Activated naive CD8-positive, alpha-beta T cell treated with anti-CD3 and anti-CD28 coated beads for 36 hours (primary cell): Measurements from ENCODE around the gene SDHB. TPM values are rescaled to one million over a fixed set of nuclear protein-coding genes. Genes with fewer than 3 reads are reported as not detected.
A peak's percentile ranks its signal among the peaks of the same experiment; 100 is the strongest.

Experiments
- DNase-seq: peaks from one replicate; pipeline ENCODE4 v3.0.0; 2021
- H3K27ac Mint-ChIP-seq: one replicate; pipeline ENCODE4 v1.8.0; 2022; ENCODE audit warnings: mild to moderate bottlenecking, moderate library complexity, mixed read lengths
- H3K27me3 Mint-ChIP-seq: one replicate; pipeline ENCODE4 v1.8.0; 2022; ENCODE audit warnings: mild to moderate bottlenecking, mixed read lengths
- H3K36me3 Mint-ChIP-seq: one replicate; pipeline ENCODE4 v1.8.0; 2021; ENCODE audit warnings: mild to moderate bottlenecking, mixed read lengths
- H3K4me1 Mint-ChIP-seq: one replicate; pipeline ENCODE4 v1.8.0; 2021; ENCODE audit warnings: mixed read lengths
- H3K4me3 Mint-ChIP-seq: one replicate; pipeline ENCODE4 v1.8.0; 2022; ENCODE audit warnings: mild to moderate bottlenecking, moderate library complexity, mixed read lengths
- H3K9me3 Mint-ChIP-seq: one replicate; pipeline ENCODE4 v1.8.0; 2022; ENCODE audit warnings: mixed read lengths
- total RNA-seq, 2 experiments: library from RNA; stranded (reverse); gene quantifications; one replicate each; pipeline ENCODE4 v1.2.3, GENCODE V29; 2021

SDHB gene
- total RNA-seq, 2 experiments from 2014 or later, result 144 to 171 TPM

GRCh38 chr1:16980473-16981268 lies 73.2 kb downstream of the SDHB start, which contains the start of gene MFAP2:
Gene MFAP2, minus strand, starts transcription at chr1:16980620. Its CDS starts 2,347 bp downstream, at chr1:16978273.
- Mint-ChIP-seq H3K27ac (no peak within 1 kb of the TSS), H3K4me1 (peaks cover 3% of the 10 kb centered on the region), H3K9me3 (no peaks in the 10 kb centered on the region), H3K4me3 (peak within 1 kb of the TSS; percentile 50), H3K36me3 (peaks cover under 1% of the 10 kb centered on the region), H3K27me3 (peaks cover 32% of the 10 kb centered on the region)
- peak; percentile 25 for DNase-seq

GRCh38 chr1:16979475-16980327 lies 74.1 kb downstream of the SDHB start:
- H3K27me3 Mint-ChIP-seq, result peaks cover 32% of the 10 kb centered on the region
- H3K9me3 Mint-ChIP-seq, result no peaks in the 10 kb centered on the region
- no peaks in the 10 kb centered on the region for H3K36me3 Mint-ChIP-seq
- H3K4me1 Mint-ChIP-seq, result peaks cover 3% of the 10 kb centered on the region
- no peak for DNase-seq
- H3K27ac Mint-ChIP-seq, result no peak overlapping the region
- H3K4me3 Mint-ChIP-seq, result peak overlapping the region; percentile 40

GRCh38 chr1:16978567-16979474 lies 75.0 kb downstream of the SDHB start:
- Mint-ChIP-seq H3K36me3 (no peaks in the 10 kb centered on the region), H3K27me3 (peaks cover 32% of the 10 kb centered on the region), H3K4me3 (no peak overlapping the region), H3K4me1 (peaks cover 3% of the 10 kb centered on the region), H3K9me3 (no peaks in the 10 kb centered on the region), H3K27ac (no peak overlapping the region)
- no peak for DNase-seq

GRCh38 chr1:16978139-16978538 lies 75.7 kb downstream of the SDHB start:
- no peak for DNase-seq
- peaks cover 3% of the 10 kb centered on the region for H3K4me1 Mint-ChIP-seq
- H3K4me3 Mint-ChIP-seq, result no peak overlapping the region
- H3K36me3 Mint-ChIP-seq, result no peaks in the 10 kb centered on the region
- H3K9me3 Mint-ChIP-seq, result no peaks in the 10 kb centered on the region
- no peak overlapping the region for H3K27ac Mint-ChIP-seq
- H3K27me3 Mint-ChIP-seq, result peaks cover 28% of the 10 kb centered on the region

- no peak for DNase-seq
- Mint-ChIP-seq H3K27me3 (peaks cover 23% of the 10 kb centered on the region), H3K9me3 (no peaks in the 10 kb centered on the region), H3K27ac (no peak overlapping the region), H3K4me1 (peaks cover 3% of the 10 kb centered on the region), H3K4me3 (no peak overlapping the region), H3K36me3 (no peaks in the 10 kb centered on the region)
These were observed 76.5 kb downstream of the SDHB start for GRCh38 chr1:16977377-16977776.

- H3K4me1 Mint-ChIP-seq, result peaks cover 3% of the 10 kb centered on the region
- H3K9me3 Mint-ChIP-seq, result no peaks in the 10 kb centered on the region
- DNase-seq, result no peak
- H3K4me3 Mint-ChIP-seq, result no peak overlapping the region
- no peak overlapping the region for H3K27ac Mint-ChIP-seq
- peaks cover 23% of the 10 kb centered on the region for H3K27me3 Mint-ChIP-seq
- no peaks in the 10 kb centered on the region for H3K36me3 Mint-ChIP-seq
These were observed 76.9 kb downstream of the SDHB start for GRCh38 chr1:16976966-16977365.

GRCh38 chr1:16975838-16976237 lies 78.0 kb downstream of the SDHB start:
- peaks cover 2% of the 10 kb centered on the region for H3K4me1 Mint-ChIP-seq
- H3K27me3 Mint-ChIP-seq, result peaks cover 13% of the 10 kb centered on the region
- no peak overlapping the region for H3K27ac Mint-ChIP-seq
- H3K36me3 Mint-ChIP-seq, result no peaks in the 10 kb centered on the region
- H3K9me3 Mint-ChIP-seq, result no peaks in the 10 kb centered on the region
- H3K4me3 Mint-ChIP-seq, result no peak overlapping the region
- no peak for DNase-seq

- no peak overlapping the region for H3K27ac Mint-ChIP-seq
- no peaks in the 10 kb centered on the region for H3K4me1 Mint-ChIP-seq
- no peak overlapping the region for H3K4me3 Mint-ChIP-seq
- DNase-seq, result no peak
- peaks cover 10% of the 10 kb centered on the region for H3K27me3 Mint-ChIP-seq
- H3K36me3 Mint-ChIP-seq, result no peaks in the 10 kb centered on the region
- no peaks in the 10 kb centered on the region for H3K9me3 Mint-ChIP-seq
These were observed 78.6 kb downstream of the SDHB start for GRCh38 chr1:16975211-16975610.

GRCh38 chr1:16973215-16973614 lies 80.6 kb downstream of the SDHB start:
- Mint-ChIP-seq H3K36me3 (no peaks in the 10 kb centered on the region), H3K4me3 (no peak overlapping the region), H3K27ac (no peak overlapping the region), H3K27me3 (no peaks in the 10 kb centered on the region), H3K9me3 (no peaks in the 10 kb centered on the region), H3K4me1 (no peaks in the 10 kb centered on the region)
- no peak for DNase-seq

- no peak overlapping the region for H3K27ac Mint-ChIP-seq
- H3K9me3 Mint-ChIP-seq, result no peaks in the 10 kb centered on the region
- H3K36me3 Mint-ChIP-seq, result no peaks in the 10 kb centered on the region
- H3K4me1 Mint-ChIP-seq, result no peaks in the 10 kb centered on the region
- no peak for DNase-seq
- H3K27me3 Mint-ChIP-seq, result no peaks in the 10 kb centered on the region
- no peak overlapping the region for H3K4me3 Mint-ChIP-seq
These were observed 81.5 kb downstream of the SDHB start for GRCh38 chr1:16972189-16972895.

GRCh38 chr1:16971341-16972188 lies 82.3 kb downstream of the SDHB start:
- DNase-seq, result no peak
- H3K4me1 Mint-ChIP-seq, result no peaks in the 10 kb centered on the region
- H3K27ac Mint-ChIP-seq, result no peak overlapping the region
- H3K36me3 Mint-ChIP-seq, result no peaks in the 10 kb centered on the region
- no peaks in the 10 kb centered on the region for H3K27me3 Mint-ChIP-seq
- H3K4me3 Mint-ChIP-seq, result no peak overlapping the region
- H3K9me3 Mint-ChIP-seq, result no peaks in the 10 kb centered on the region

GRCh38 chr1:16970132-16970910 lies 83.5 kb downstream of the SDHB start:
- Mint-ChIP-seq H3K27me3 (no peaks in the 10 kb centered on the region), H3K36me3 (no peaks in the 10 kb centered on the region), H3K27ac (no peak overlapping the region), H3K4me1 (no peaks in the 10 kb centered on the region), H3K4me3 (no peak overlapping the region), H3K9me3 (no peaks in the 10 kb centered on the region)
- no peak for DNase-seq

GRCh38 chr1:16969651-16970050 lies 84.2 kb downstream of the SDHB start:
- Mint-ChIP-seq H3K9me3 (no peaks in the 10 kb centered on the region), H3K36me3 (no peaks in the 10 kb centered on the region), H3K4me3 (no peak overlapping the region), H3K4me1 (no peaks in the 10 kb centered on the region), H3K27ac (no peak overlapping the region), H3K27me3 (no peaks in the 10 kb centered on the region)
- DNase-seq, result no peak
